Pancreas (tissue), 10 donors: ENCODE data around the gene RAB40C. TPM values are rescaled to one million over a fixed set of nuclear protein-coding genes. Genes with fewer than 3 reads are reported as not detected.

ENCODE experiments used
- ATAC-seq, 4 donors: fragments of 200-7000 bp; cut with Tn5 transposase; one replicate each; pipeline versions ENCODE4 v1.8.0 to v1.9.1; 2020; ENCODE audit warnings: mild to moderate bottlenecking in 4 of 4, moderate library complexity in 4 of 4
- DNase-seq, 6 donors: peaks; one replicate each; pipeline ENCODE4 v3.0.0-alpha.2; 2020
- FAIRE-seq: peaks from 2 replicates; lab custom pipeline; 2012; peaks lifted over from hg19 to GRCh38; lab: Jason Lieb, UNC
- H3K27ac ChIP-seq, 4 donors: fragments of 200-600 bp; sonication (generic); 1 replicate in 3 of 4; 2 replicates in 1 of 4; pipeline versions ENCODE4 v1.5.0 to v1.8.0; 2020
- H3K27me3 ChIP-seq, 4 donors: fragments of 200-600 bp; one replicate each; pipeline ENCODE4 v1.8.0; 2021
- H3K36me3 ChIP-seq, 3 donors: fragments of 200-600 bp; sonication (generic) in 1 of 3; one replicate each; pipeline versions ENCODE4 v1.5.0 to v1.8.0; 2020 to 2021
- H3K4me1 ChIP-seq, 3 donors: fragments of 200-600 bp; one replicate each; pipeline ENCODE4 v1.8.0; 2021
- H3K4me3 ChIP-seq, 4 donors: fragments of 200-600 bp; sonication (generic) in 2 of 4; one replicate each; pipeline versions ENCODE4 v1.5.0 to v1.8.0; 2020 to 2021
- H3K9me3 ChIP-seq, 4 donors: fragments of 200-600 bp; one replicate each; pipeline ENCODE4 v1.8.0; 2021
- CTCF ChIP-seq, 4 donors: fragments of 200-600 bp; sonication (generic) in 3 of 4; IDR thresholded peaks; one replicate each; pipeline versions ENCODE4 v1.5.0 to v1.8.0; 2021; ENCODE audit warnings: antibody characterized with exemption in 4 of 4
- WGBS, 2 donors: extraction: QIAGEN DNeasy Blood & Tissue Kit; methylation state at CpG; one replicate each; pipeline ENCODE4 v1.1.7; 2013; 5-methylcytosine and 5-hydroxymethylcytosine counted together
- intact Hi-C, 3 donors: fragments of 100-400 bp; cut with DNase I; formaldehyde crosslinking; loops; one replicate each; pipeline versions ENCODE4 v1.11.1 to v1.14.2; 2022
- polyA plus RNA-seq, 2 donors: library from polyadenylated mRNA; stranded (reverse); fragments of 200-250 nt; gene quantifications; one replicate each; pipeline ENCODE4 v1.2.3, GENCODE V29; 2013
- total RNA-seq, 6 donors: library from RNA; stranded (reverse); fragmentation: NEBNext Ultra II Directional in 4 of 6; extraction: Animal tissue kit (Norgen Biotek cat#: 25700) in 4 of 6; gene quantifications; one replicate each; pipeline versions ENCODE4 v1.2.1 to v1.2.4, GENCODE V29; 2021 to 2023
- donor health status: healthy with polysubstance abuse.
- donor health status: DM: no; HTN: no; CAD: no; lungs with moderate emphysema.
- donor health status: DM: no; HTN: no; CAD: no.
- donor health status: control.
- donor health status: control.
- donor health status: Bipolar disorder and iron deficiency.
- donor health status: DM: yes; HTN: yes; CAD: no.
- donor health status: DM: no; HTN: no; CAD: no.
- donor health status: DM: no; HTN: no; CAD: no.
- donor health status: DM: yes; HTN: yes; CAD: no.

RAB40C gene
- total and polyA plus RNA-seq, 8 donors: 19.4 to 71.4 (median 33.8) TPM

- no peak for ATAC-seq
- WGBS, 2 donors: 96 to 98% methylated on average over 34 to 35 of the region's 35 CpGs
- Histone ChIP-seq H3K27me3 (no peaks in the 10 kb centered on the region), H3K27ac (no peak overlapping the region), H3K36me3 (peaks cover 6 to 33% (median 11%) of the 10 kb centered on the region in 3 donors), H3K4me3 (no peak overlapping the region), H3K4me1 (no peaks in the 10 kb centered on the region), H3K9me3 (no peaks in the 10 kb centered on the region)
- FAIRE-seq: no peak
- intact Hi-C loops: no loop called here
- TF ChIP-seq CTCF (IDR thresholded peaks at IDR 0.05): no peak
- no peak for DNase-seq
These were observed 37.7 kb upstream of the RAB40C start for GRCh38 chr16:552171-552570.

- Histone ChIP-seq H3K4me3 (no peak overlapping the region), H3K9me3 (no peaks in the 10 kb centered on the region), H3K36me3 (peaks cover 6 to 26% (median 11%) of the 10 kb centered on the region in 3 donors), H3K27ac (no peak overlapping the region), H3K4me1 (no peaks in the 10 kb centered on the region), H3K27me3 (no peaks in the 10 kb centered on the region)
- TF ChIP-seq CTCF (IDR thresholded peaks at IDR 0.05): no peak
- no peak for FAIRE-seq
- DNase-seq: no peak
- WGBS, 2 donors: 94 to 95% methylated on average over 33 of the region's 33 CpGs
- intact Hi-C loops: no loop called here
- ATAC-seq: no peak
These were observed 36.1 kb upstream of the RAB40C start for GRCh38 chr16:553601-554296.

GRCh38 chr16:554297-554621 lies 35.6 kb upstream of the RAB40C start:
- 87 to 91% methylated on average over 11 of the region's 11 CpGs for WGBS, 2 donors
- DNase-seq: no peak
- H3K4me3 ChIP-seq: no peak overlapping the region
- no peak overlapping the region for H3K27ac ChIP-seq
- intact Hi-C loops: no loop called here
- no peak for TF ChIP-seq CTCF (IDR thresholded peaks at IDR 0.05)
- H3K4me1 ChIP-seq: no peaks in the 10 kb centered on the region
- ATAC-seq: no peak
- H3K27me3 ChIP-seq: no peaks in the 10 kb centered on the region
- H3K36me3 ChIP-seq: peaks cover 6 to 23% (median 11%) of the 10 kb centered on the region in 3 donors
- no peaks in the 10 kb centered on the region for H3K9me3 ChIP-seq
- FAIRE-seq: no peak

GRCh38 chr16:554640-555365 lies 35.1 kb upstream of the RAB40C start:
- FAIRE-seq: no peak
- no peak overlapping the region for H3K4me3 ChIP-seq
- WGBS, 2 donors: 90% methylated on average over 48 to 54 of the region's 54 CpGs
- H3K4me1 ChIP-seq: no peaks in the 10 kb centered on the region
- H3K36me3 ChIP-seq: peaks cover 6 to 17% (median 11%) of the 10 kb centered on the region in 3 donors
- no peaks in the 10 kb centered on the region for H3K9me3 ChIP-seq
- no peaks in the 10 kb centered on the region for H3K27me3 ChIP-seq
- TF ChIP-seq CTCF (IDR thresholded peaks at IDR 0.05): no peak
- intact Hi-C loops: no loop called here
- no peak for DNase-seq
- no peak overlapping the region for H3K27ac ChIP-seq
- ATAC-seq: no peak
